Measurements from ENCODE around the gene VAV3. TPM values are rescaled to one million over a fixed set of nuclear protein-coding genes. Genes with fewer than 3 reads are reported as not detected.

VAV3 gene
- total RNA-seq, 1 donor from 2014 or later = 0.12 TPM

DNA sequence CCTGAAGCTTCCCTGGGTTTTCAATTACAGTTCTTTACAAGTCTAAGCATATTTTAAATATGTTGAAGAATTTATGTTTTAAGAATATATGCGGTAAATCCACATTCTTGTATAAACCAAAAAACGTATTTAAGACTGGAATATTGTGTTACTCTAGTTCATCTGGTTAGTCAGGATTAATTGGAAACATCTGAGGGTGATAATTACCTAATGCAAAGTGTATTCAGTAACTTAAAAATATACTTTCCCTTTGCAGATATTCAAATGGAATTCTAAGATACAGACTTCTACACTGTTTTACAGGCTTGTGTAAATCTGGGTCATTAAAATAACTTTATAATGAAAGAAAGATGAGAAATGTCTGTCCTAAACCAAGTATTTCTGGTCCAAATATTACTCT, 302.0 kb downstream of the VAV3 start:
- Mint-ChIP-seq H3K4me1 (ENCODE audit: low read depth) (no peaks in the 10 kb centered on the region), H3K27me3 (ENCODE audit: low read depth) (peaks cover 4% of the 10 kb centered on the region), H3K9me3 (ENCODE audit: low read depth) (no peaks in the 10 kb centered on the region), H3K36me3 (ENCODE audit: low read depth) (no peaks in the 10 kb centered on the region), H3K4me3 (ENCODE audit: unreplicated experiment) (no peak overlapping the region), H3K27ac (ENCODE audit: unreplicated experiment) (no peak overlapping the region)
- DNase-seq (ENCODE audit: low spot score) = no peak
- no peak for TF ChIP-seq CTCF (IDR thresholded peaks at IDR 0.05)

DNA sequence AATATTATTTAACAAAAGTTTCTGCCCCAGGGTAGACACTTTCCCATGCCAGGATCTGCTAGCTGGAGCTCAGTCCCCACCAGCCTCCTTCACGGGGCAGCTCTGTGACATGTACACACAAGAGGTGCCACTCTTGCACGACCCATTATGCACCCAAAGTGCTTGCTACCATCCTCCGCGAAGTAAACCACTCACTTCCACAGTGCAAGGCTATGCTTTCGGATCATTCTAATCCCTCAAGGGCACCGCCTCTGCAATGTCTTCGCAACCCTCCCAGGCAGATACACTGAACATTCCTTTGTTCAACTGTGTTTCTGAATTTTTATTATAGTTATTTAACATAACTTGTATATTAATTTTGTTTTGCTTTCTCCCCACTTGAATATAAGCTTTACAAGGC, 303.8 kb downstream of the VAV3 start:
- Mint-ChIP-seq H3K27ac (ENCODE audit: unreplicated experiment) (no peak overlapping the region), H3K36me3 (ENCODE audit: low read depth) (no peaks in the 10 kb centered on the region), H3K4me1 (ENCODE audit: low read depth) (no peaks in the 10 kb centered on the region), H3K27me3 (ENCODE audit: low read depth) (no peaks in the 10 kb centered on the region), H3K9me3 (ENCODE audit: low read depth) (no peaks in the 10 kb centered on the region), H3K4me3 (ENCODE audit: unreplicated experiment) (no peak overlapping the region)
- no peak for DNase-seq (ENCODE audit: low spot score)
- no peak for TF ChIP-seq CTCF (IDR thresholded peaks at IDR 0.05)

DNA sequence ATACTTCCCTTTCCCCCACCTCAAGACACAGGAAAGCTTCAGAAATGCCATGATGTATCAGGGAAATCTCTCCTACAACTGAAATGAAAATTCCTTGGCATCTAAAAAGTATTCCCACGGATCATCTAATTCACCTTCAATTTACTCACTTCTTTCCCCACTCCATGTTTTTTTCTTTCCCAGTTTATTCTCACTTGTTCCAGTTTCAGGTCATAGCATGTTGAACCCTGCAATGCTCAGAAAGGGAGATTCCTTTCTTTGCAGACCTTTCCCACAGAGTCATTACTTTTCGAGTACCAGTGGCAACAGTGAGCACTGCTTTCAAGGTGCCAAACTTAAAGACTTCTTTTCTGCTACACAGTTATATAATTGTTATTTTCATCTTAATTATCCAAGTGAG, 305.0 kb downstream of the VAV3 start:
- H3K4me1 Mint-ChIP-seq (ENCODE audit: low read depth) = no peaks in the 10 kb centered on the region
- no peak for DNase-seq (ENCODE audit: low spot score)
- H3K27ac Mint-ChIP-seq (ENCODE audit: unreplicated experiment) = no peak overlapping the region
- H3K9me3 Mint-ChIP-seq (ENCODE audit: low read depth) = no peaks in the 10 kb centered on the region
- H3K36me3 Mint-ChIP-seq (ENCODE audit: low read depth) = no peaks in the 10 kb centered on the region
- no peak overlapping the region for H3K4me3 Mint-ChIP-seq (ENCODE audit: unreplicated experiment)
- TF ChIP-seq CTCF (IDR thresholded peaks at IDR 0.05) = no peak
- no peaks in the 10 kb centered on the region for H3K27me3 Mint-ChIP-seq (ENCODE audit: low read depth)

- TF ChIP-seq CTCF (IDR thresholded peaks at IDR 0.05) = no peak
- no peak overlapping the region for H3K4me3 Mint-ChIP-seq (ENCODE audit: unreplicated experiment)
- H3K27me3 Mint-ChIP-seq (ENCODE audit: low read depth) = no peaks in the 10 kb centered on the region
- DNase-seq (ENCODE audit: low spot score) = no peak
- no peaks in the 10 kb centered on the region for H3K9me3 Mint-ChIP-seq (ENCODE audit: low read depth)
- no peaks in the 10 kb centered on the region for H3K36me3 Mint-ChIP-seq (ENCODE audit: low read depth)
- no peaks in the 10 kb centered on the region for H3K4me1 Mint-ChIP-seq (ENCODE audit: low read depth)
- H3K27ac Mint-ChIP-seq (ENCODE audit: unreplicated experiment) = no peak overlapping the region
Measured at GRCh38 chr1:107657356-107657755, 307.6 kb downstream of the VAV3 start.

DNA sequence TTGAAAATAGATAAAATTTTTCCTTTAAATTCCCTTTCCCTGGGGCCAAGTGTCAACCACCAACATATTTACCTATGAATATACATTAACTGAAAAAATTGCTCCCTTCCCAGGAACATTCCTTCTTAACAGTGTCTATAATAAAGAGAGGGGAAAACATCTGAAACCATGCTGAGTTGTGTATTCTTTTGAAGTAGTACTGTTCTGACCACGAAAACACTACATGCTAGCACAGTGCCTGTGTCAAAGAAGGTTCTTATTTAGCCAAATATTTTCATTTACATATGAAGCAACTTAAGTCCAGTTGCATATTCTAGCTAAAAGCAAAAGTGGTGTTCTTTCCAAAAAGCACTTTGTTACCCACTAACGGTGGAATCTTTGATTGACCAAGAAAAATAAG, 311.2 kb downstream of the VAV3 start:
- no peak for DNase-seq (ENCODE audit: low spot score)
- H3K27me3 Mint-ChIP-seq (ENCODE audit: low read depth) = no peaks in the 10 kb centered on the region
- H3K9me3 Mint-ChIP-seq (ENCODE audit: low read depth) = no peaks in the 10 kb centered on the region
- no peaks in the 10 kb centered on the region for H3K36me3 Mint-ChIP-seq (ENCODE audit: low read depth)
- H3K4me1 Mint-ChIP-seq (ENCODE audit: low read depth) = no peaks in the 10 kb centered on the region
- TF ChIP-seq CTCF (IDR thresholded peaks at IDR 0.05) = no peak
- H3K27ac Mint-ChIP-seq (ENCODE audit: unreplicated experiment) = no peak overlapping the region
- no peak overlapping the region for H3K4me3 Mint-ChIP-seq (ENCODE audit: unreplicated experiment)
